D721Med (cell line): ENCODE data around the gene RSAD2.
"Not testable (repeated sequence)": the region's sequence is repeated elsewhere in the genome, so short reads cannot be mapped to it uniquely, and the experiment has no call there.

ENCODE experiments used
- DNase-seq: peaks from one replicate; pipeline ENCODE4 v3.0.0; 2011; ENCODE audit warnings: low spot score; ENCODE audit not compliant: insufficient read length
- FAIRE-seq: peaks from 2 replicates; lab custom pipeline; 2011; peaks lifted over from hg19 to GRCh38; lab: Jason Lieb, UNC
- TF ChIP-seq, protein P1 (sequence below): IDR thresholded peaks from 2 replicates; pipeline ENCODE4 v1.5.1; 2012; ENCODE audit warnings: mild to moderate bottlenecking, control low read depth; ENCODE audit not compliant: insufficient read depth; ENCODE audit errors: missing control alignments

Gene RSAD2

DNA sequence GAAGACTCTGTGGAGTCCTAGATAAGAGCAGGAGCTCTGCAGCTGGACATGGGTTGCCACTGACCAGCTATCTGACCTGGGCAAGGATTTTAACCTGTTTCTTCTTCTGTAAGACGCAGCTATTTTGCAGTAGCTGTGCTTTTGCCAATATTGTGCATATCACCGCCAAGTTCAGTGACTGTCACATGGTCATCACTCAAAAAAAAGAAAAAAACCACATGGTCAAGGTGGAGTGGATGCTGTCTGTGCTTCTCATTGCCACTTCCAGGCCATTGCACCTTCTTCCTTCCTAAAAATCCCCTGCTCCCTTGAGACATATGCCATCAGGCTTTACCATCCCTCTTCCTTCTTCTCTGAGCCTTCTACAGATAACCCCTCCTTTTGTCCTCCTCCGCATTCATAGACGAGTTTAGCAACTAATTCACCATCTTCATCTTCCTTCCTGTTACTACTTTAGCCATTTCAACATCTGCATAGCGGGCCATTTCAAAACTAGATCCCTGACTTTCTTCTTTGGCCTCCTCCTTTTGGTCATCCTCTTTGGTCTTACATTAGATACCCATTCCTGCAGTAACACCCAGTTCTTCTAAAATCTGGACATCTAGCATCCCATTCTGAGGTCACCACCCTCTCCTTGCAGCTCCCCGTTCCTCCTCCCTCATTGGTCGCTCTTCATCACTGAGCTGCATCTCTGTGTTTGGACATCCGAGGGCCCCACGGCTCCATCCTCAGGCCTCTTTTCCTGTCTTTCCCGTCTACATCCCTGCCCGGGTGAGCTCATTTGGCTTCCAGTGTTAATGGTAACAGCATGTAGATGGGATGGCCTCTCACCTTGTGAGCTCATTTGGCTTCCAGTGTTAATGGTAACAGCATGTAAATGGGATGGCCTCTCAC lies 57.4 kb downstream of the RSAD2 start:
- DNase-seq (no peak), FAIRE-seq (no peak)
- TF ChIP-seq, protein P1, sequence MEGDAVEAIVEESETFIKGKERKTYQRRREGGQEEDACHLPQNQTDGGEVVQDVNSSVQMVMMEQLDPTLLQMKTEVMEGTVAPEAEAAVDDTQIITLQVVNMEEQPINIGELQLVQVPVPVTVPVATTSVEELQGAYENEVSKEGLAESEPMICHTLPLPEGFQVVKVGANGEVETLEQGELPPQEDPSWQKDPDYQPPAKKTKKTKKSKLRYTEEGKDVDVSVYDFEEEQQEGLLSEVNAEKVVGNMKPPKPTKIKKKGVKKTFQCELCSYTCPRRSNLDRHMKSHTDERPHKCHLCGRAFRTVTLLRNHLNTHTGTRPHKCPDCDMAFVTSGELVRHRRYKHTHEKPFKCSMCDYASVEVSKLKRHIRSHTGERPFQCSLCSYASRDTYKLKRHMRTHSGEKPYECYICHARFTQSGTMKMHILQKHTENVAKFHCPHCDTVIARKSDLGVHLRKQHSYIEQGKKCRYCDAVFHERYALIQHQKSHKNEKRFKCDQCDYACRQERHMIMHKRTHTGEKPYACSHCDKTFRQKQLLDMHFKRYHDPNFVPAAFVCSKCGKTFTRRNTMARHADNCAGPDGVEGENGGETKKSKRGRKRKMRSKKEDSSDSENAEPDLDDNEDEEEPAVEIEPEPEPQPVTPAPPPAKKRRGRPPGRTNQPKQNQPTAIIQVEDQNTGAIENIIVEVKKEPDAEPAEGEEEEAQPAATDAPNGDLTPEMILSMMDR = no peak

DNA sequence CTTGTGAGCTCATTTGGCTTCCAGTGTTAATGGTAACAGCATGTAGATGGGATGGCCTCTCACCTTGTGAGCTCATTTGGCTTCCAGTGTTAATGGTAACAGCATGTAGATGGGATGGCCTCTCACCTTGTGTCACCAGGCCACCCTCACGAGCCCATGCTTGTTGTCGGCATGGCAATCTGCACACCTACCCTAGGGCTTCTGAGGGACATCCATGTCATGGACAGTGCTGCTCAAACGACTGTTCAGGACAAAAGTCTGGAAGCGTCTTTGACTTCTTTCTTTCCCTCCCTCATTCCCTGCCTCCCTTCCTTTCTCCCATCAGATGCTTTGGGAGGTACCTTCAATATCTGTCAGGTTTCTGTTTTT lies 58.1 kb downstream of the RSAD2 start:
- not testable (repeated sequence) for FAIRE-seq, DNase-seq

- TF ChIP-seq, protein P1 = no peak
- DNase-seq (no peak), FAIRE-seq (no peak)
These were observed 59.6 kb downstream of the RSAD2 start for GRCh38 chr2:6937157-6937556.

GRCh38 chr2:6937582-6937981 lies 60.0 kb downstream of the RSAD2 start:
- DNase-seq = no peak
- no peak for FAIRE-seq
- TF ChIP-seq, protein P1 = no peak

DNA sequence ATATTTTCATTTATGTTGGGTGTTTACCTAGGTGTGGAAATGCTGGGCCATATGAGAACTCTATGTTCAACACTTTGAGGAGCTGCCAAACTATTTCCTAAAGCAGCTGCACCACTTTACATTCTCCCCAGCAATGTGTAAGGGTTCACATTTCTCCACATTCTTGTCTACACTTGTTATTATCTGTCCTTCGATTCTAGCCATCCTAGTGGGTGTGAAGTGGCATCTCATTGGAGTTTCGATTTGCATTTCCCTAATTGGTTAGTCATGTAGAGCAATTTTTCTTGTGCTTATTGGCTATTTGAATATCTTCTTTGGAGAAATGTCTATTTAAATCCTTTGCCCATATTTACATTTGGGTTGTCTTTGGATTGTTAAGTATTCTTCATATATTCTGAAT lies 61.5 kb downstream of the RSAD2 start:
- DNase-seq = no peak
- FAIRE-seq = no peak
- TF ChIP-seq, protein P1 = no peak

DNA sequence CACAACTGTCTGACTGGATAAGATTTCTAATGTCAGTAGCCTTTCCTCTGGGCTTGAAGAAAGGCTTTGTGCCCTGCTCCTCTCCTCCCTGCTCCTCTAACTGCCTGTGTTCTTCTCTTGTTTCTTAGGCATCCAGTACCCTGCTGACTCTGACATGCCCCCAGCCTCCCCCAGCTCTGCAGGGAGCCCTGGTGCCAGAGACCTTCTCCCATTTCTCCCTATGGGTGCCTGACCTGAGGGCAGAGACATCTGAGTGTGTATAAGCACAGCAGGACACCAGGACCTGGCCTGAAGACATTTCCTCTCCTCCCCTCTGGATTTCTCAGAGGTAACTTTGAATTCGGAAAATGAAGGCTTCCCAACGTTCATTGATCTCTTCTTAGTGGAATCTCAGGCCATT lies 63.2 kb downstream of the RSAD2 start:
- DNase-seq (no peak), FAIRE-seq (no peak)
- TF ChIP-seq, protein P1 = no peak

DNA sequence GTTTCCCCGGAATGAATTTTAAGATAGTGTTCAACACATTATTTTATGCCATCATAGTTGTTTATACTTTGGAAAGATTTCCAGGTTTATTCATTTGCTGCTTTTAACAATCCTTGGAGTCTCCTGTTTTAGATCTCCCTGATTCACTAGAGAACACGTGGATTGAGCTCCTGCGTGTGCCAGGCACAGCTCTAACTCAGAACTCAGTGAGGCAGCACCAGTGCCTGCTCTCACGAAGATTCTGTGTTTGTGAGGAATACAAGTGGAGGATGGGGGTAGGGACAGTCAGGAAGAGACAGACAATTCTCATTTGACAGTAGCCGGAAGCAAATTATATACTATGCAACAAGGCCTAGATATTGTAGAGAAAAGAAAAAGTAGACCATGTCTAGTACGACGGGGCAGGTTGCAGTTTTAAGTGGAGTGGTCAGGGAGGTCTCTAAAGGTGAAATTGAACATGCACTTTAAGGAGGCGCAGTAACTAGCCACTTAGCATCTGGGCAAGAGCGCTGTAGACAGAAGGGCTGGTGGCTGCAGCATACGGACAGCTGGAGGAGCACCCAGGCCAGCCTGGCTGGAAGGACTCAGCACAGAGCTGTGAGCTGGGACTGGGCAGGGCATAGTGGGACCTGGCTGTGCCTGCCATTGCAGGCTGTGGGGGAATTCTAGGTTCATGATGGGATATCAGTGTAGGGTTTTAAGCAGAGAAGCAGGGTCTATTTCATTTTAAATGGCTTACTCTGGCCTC lies 63.9 kb downstream of the RSAD2 start:
- TF ChIP-seq, protein P1 = no peak
- DNase-seq (no peak), FAIRE-seq (no peak)
